GM13977 (cell line): ENCODE measurements around the gene ALK.

ENCODE experiments used
- DNase-seq: peaks from one replicate; pipeline ENCODE4 v3.0.0; 2012; ENCODE audit warnings: low spot score
- CTCF ChIP-seq: IDR thresholded peaks from 2 replicates; pipeline ENCODE4 v1.5.1; 2012; ENCODE audit warnings: mild to moderate bottlenecking, control low read depth; ENCODE audit not compliant: insufficient read depth; ENCODE audit errors: extremely low read depth, missing control alignments
- in situ Hi-C: fragments of 300-500 bp; cut with MboI; formaldehyde crosslinking; loops from one replicate; pipeline ENCODE4 v1.12.0; 2022; ENCODE audit warnings: low sequenced_read_pairs, low pct_unique_long_range_greater_than_20kb, mixed read lengths, inconsistent platforms; ENCODE audit not compliant: unreplicated experiment

The ALK gene

GRCh38 chr2:29676886-29677453, 244.4 kb downstream of the ALK start:
- no peak for DNase-seq
- no peak for TF ChIP-seq CTCF
- in situ Hi-C loops, result no loop called here

GRCh38 chr2:29664578-29664977, 256.8 kb downstream of the ALK start:
- in situ Hi-C loops, result no loop called here
- TF ChIP-seq CTCF, result no peak
- DNase-seq, result no peak

- in situ Hi-C loops, result no loop called here
- no peak for DNase-seq
These were observed 258.1 kb downstream of the ALK start for GRCh38 chr2:29663268-29663667.

GRCh38 chr2:29662861-29663260, 258.5 kb downstream of the ALK start:
- TF ChIP-seq CTCF, result no peak
- in situ Hi-C loops, result no loop called here
- no peak for DNase-seq

More at GRCh38 chr2:29663268-29663667, 258.1 kb downstream of the ALK start:
- TF ChIP-seq CTCF, result no peak

- in situ Hi-C loops, result no loop called here
- no peak for TF ChIP-seq CTCF
- DNase-seq, result no peak
These were observed 261.2 kb downstream of the ALK start for GRCh38 chr2:29660201-29660600.

GRCh38 chr2:29659178-29659577, 262.2 kb downstream of the ALK start:
- TF ChIP-seq CTCF, result no peak
- in situ Hi-C loops, result no loop called here
- no peak for DNase-seq

GRCh38 chr2:29657674-29658073, 263.7 kb downstream of the ALK start:
- in situ Hi-C loops, result no loop called here
- no peak for TF ChIP-seq CTCF
- no peak for DNase-seq
